ENCODE measurements around the gene SNUPN. TPM values are rescaled to one million over a fixed set of nuclear protein-coding genes. Genes with fewer than 3 reads are reported as not detected.

Gene SNUPN
- total RNA-seq, 1 experiment from 2014 or later, result 27.9 TPM

GRCh38 chr15:75656813-75657212, 31.3 kb upstream of the SNUPN start (continued):
- no peak for TF ChIP-seq AFF4 (CRISPR knock-in tag; IDR thresholded peaks at IDR 0.05; ENCODE audit: borderline replicate concordance)

- POLR2A ChIA-PET, result no interaction called here
- H3K27ac Mint-ChIP-seq, result peak overlapping the region; percentile 43
- H3K36me3 Mint-ChIP-seq, result peaks cover 10% of the 10 kb centered on the region; the same call in 1 of the 2 replicates
- peaks cover 21% of the 10 kb centered on the region for H3K4me1 Mint-ChIP-seq
- no peaks in the 10 kb centered on the region for H3K27me3 Mint-ChIP-seq (ENCODE audit: low read depth)
- H3K4me3 Mint-ChIP-seq, result no peak overlapping the region
- TF ChIP-seq KAT7 (CRISPR knock-in tag; IDR thresholded peaks at IDR 0.05; ENCODE audit: borderline replicate concordance), result no peak
- no peak for DNase-seq (ENCODE audit: low spot score)
- CTCF ChIA-PET, result no interaction called here
- no peak for ATAC-seq
- H3K9me3 Mint-ChIP-seq, result no peaks in the 10 kb centered on the region
Observed at GRCh38 chr15:75656331-75656730, 30.8 kb upstream of the SNUPN start.

GRCh38 chr15:75655931-75656330, 30.4 kb upstream of the SNUPN start:
- Mint-ChIP-seq H3K27ac (0 out of 2 replicates have a peak overlapping the region, but pooled peaks have one; percentile 43), H3K36me3 (peaks cover 10% of the 10 kb centered on the region; the same call in 1 of the 2 replicates), H3K4me1 (peaks cover 25% of the 10 kb centered on the region), H3K9me3 (no peaks in the 10 kb centered on the region), H3K4me3 (no peak overlapping the region), H3K27me3 (ENCODE audit: low read depth) (no peaks in the 10 kb centered on the region)
- ATAC-seq (no peak), DNase-seq (ENCODE audit: low spot score) (no peak)
- CTCF ChIA-PET, result no interaction called here
- TF ChIP-seq MYBL2 (CRISPR knock-in tag; IDR thresholded peaks at IDR 0.05) (no peak), ZNF423 (CRISPR knock-in tag; IDR thresholded peaks at IDR 0.05) (no peak), ZNF232 (CRISPR knock-in tag; IDR thresholded peaks at IDR 0.05) (no peak), USF1 (CRISPR knock-in tag; IDR thresholded peaks at IDR 0.05) (no peak), ETV6 (CRISPR knock-in tag; IDR thresholded peaks at IDR 0.05) (no peak), ZNF512 (CRISPR knock-in tag; IDR thresholded peaks at IDR 0.05; ENCODE audit: borderline replicate concordance) (no peak)
- POLR2A ChIA-PET, result no interaction called here

GRCh38 chr15:75654201-75654907, 28.8 kb upstream of the SNUPN start:
- Mint-ChIP-seq H3K36me3 (peaks cover 25% of the 10 kb centered on the region), H3K4me1 (peaks cover 41% of the 10 kb centered on the region), H3K4me3 (no peak overlapping the region), H3K27ac (no peak overlapping the region), H3K27me3 (ENCODE audit: low read depth) (no peaks in the 10 kb centered on the region), H3K9me3 (no peaks in the 10 kb centered on the region)
- CTCF ChIA-PET, result interaction anchor here (1.0 to 1.5 kb wide), 4 partner anchors 57 to 287 kb away, joined by 3 to 5 read pairs (median 3); partner anchors contain the start of gene PTPN9
- DNase-seq (ENCODE audit: low spot score), result no peak
- POLR2A ChIA-PET, result interaction anchor here (0.6 to 0.7 kb wide), 2 partner anchors 318 to 445 kb away, joined by 3 read pairs; no protein-coding TSS in a partner anchor
- ATAC-seq, result no peak
- TF ChIP-seq FOXJ3 (CRISPR knock-in tag; IDR thresholded peaks at IDR 0.05; ENCODE audit: borderline replicate concordance) (no peak), ARID4B (CRISPR knock-in tag; IDR thresholded peaks at IDR 0.05; ENCODE audit: borderline replicate concordance) (no peak), EMX1 (CRISPR knock-in tag; IDR thresholded peaks at IDR 0.05) (no peak), RORB (CRISPR knock-in tag; IDR thresholded peaks at IDR 0.05) (no peak), MLX (CRISPR knock-in tag; IDR thresholded peaks at IDR 0.05) (no peak), ZNF416 (CRISPR knock-in tag; IDR thresholded peaks at IDR 0.05) (no peak), HMGXB4 (CRISPR knock-in tag; IDR thresholded peaks at IDR 0.05) (no peak), CBFB (CRISPR knock-in tag; IDR thresholded peaks at IDR 0.05; ENCODE audit: low read depth) (no peak)

Data from WTC11 (cell line).